Measurements from ENCODE around the gene CPHXL.

DNA sequence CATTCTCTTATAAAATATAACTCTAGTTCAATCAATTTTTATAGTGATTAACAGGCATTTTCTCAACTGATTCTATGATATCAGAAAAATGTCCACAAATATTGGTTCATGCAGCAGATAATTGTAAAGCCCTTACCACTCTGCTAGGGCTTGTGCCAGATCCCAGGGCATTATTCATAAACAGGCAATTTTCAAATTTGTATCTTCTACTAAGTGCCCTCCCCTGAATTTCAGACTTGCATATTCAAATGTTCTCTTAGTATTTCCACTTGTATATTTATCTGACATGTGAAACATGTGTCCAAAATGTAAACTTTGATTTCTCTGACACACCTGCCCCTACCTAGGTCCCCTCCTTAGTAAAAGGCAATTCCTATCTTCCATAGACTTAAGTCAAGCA, 58.8 kb downstream of the CPHXL start:
- TF ChIP-seq ZSCAN20 (CRISPR knock-in tag; IDR thresholded peaks at IDR 0.05), result no peak
- TF ChIP-seq, protein P1, sequence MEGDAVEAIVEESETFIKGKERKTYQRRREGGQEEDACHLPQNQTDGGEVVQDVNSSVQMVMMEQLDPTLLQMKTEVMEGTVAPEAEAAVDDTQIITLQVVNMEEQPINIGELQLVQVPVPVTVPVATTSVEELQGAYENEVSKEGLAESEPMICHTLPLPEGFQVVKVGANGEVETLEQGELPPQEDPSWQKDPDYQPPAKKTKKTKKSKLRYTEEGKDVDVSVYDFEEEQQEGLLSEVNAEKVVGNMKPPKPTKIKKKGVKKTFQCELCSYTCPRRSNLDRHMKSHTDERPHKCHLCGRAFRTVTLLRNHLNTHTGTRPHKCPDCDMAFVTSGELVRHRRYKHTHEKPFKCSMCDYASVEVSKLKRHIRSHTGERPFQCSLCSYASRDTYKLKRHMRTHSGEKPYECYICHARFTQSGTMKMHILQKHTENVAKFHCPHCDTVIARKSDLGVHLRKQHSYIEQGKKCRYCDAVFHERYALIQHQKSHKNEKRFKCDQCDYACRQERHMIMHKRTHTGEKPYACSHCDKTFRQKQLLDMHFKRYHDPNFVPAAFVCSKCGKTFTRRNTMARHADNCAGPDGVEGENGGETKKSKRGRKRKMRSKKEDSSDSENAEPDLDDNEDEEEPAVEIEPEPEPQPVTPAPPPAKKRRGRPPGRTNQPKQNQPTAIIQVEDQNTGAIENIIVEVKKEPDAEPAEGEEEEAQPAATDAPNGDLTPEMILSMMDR (IDR thresholded peaks at IDR 0.05), result no peak
- TF ChIP-seq, protein P2, sequence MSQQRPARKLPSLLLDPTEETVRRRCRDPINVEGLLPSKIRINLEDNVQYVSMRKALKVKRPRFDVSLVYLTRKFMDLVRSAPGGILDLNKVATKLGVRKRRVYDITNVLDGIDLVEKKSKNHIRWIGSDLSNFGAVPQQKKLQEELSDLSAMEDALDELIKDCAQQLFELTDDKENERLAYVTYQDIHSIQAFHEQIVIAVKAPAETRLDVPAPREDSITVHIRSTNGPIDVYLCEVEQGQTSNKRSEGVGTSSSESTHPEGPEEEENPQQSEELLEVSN (IDR thresholded peaks at IDR 0.05; ENCODE audit: borderline replicate concordance, low read depth), result no peak
- no peak for TF ChIP-seq POLR2A (IDR thresholded peaks at IDR 0.05; ENCODE audit: low read length)
- TF ChIP-seq, protein P3, sequence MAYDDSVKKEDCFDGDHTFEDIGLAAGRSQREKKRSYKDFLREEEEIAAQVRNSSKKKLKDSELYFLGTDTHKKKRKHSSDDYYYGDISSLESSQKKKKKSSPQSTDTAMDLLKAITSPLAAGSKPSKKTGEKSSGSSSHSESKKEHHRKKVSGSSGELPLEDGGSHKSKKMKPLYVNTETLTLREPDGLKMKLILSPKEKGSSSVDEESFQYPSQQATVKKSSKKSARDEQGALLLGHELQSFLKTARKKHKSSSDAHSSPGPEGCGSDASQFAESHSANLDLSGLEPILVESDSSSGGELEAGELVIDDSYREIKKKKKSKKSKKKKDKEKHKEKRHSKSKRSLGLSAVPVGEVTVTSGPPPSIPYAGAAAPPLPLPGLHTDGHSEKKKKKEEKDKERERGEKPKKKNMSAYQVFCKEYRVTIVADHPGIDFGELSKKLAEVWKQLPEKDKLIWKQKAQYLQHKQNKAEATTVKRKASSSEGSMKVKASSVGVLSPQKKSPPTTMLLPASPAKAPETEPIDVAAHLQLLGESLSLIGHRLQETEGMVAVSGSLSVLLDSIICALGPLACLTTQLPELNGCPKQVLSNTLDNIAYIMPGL (CRISPR knock-in tag; IDR thresholded peaks at IDR 0.05; ENCODE audit: borderline replicate concordance), result no peak
- no peak for TF ChIP-seq RAD21 (conservative IDR thresholded peaks at IDR 0.05 in 1 of 2, IDR thresholded peaks at IDR 0.05 in 1 of 2)
- TF ChIP-seq RFX5 (IDR thresholded peaks at IDR 0.05), result no peak

Data from A549 (cell line).